Right lung (tissue), 5 donors: ENCODE measurements around the gene TST. TPM values are rescaled to one million over a fixed set of nuclear protein-coding genes. Genes with fewer than 3 reads are reported as not detected.

Experiments
- polyA plus RNA-seq, 5 donors: library from polyadenylated mRNA; unstranded; fragments of 120-200 nt; gene quantifications; one replicate each; pipeline versions ENCODE4 v1.2.1 to v1.2.3, GENCODE V29; 2013; ENCODE audit warnings: inconsistent platforms in 1 of 5, low replicate concordance in 1 of 5; ENCODE audit not compliant: insufficient read length in 5 of 5, insufficient read depth in 1 of 5

TST gene
- polyA plus RNA-seq, 5 donors, result 13.8 to 31.4 (median 17.4) TPM

Other genes starting within 250 kb of the TST start
- gene IFT27, start 243.3 kb downstream of the TST start, polyA plus RNA-seq, result 10 to 100 TPM; 42.4 to 52.2 (median 50.1) TPM
- gene PVALB, start 202.4 kb downstream of the TST start, polyA plus RNA-seq, result 1 to 10 TPM in 1 of 5 donors, under 1 TPM in 1, not detected in 3; 0.55 to 1.0 TPM
- 1 to 10 TPM; 2.7 to 5.0 (median 3.6) TPM for gene NCF4, start 158.4 kb downstream of the TST start, polyA plus RNA-seq
- gene CSF2RB, start 105.8 kb downstream of the TST start, polyA plus RNA-seq, result 1 to 10 TPM; 2.7 to 4.1 (median 3.6) TPM
- gene MPST, start 295 bp upstream of the TST start, polyA plus RNA-seq, result 10 to 100 TPM; 33.7 to 82.8 (median 47.3) TPM
- gene KCTD17, start 32.3 kb upstream of the TST start, polyA plus RNA-seq, result 10 to 100 TPM; 24.5 to 38.0 (median 27.3) TPM
- under 1 TPM; 0.36 to 0.79 (median 0.61) TPM for gene TMPRSS6, start 90.3 kb upstream of the TST start, polyA plus RNA-seq
- 1 to 10 TPM; 1.9 to 3.2 (median 2.3) TPM for gene IL2RB, start 130.5 kb upstream of the TST start, polyA plus RNA-seq
- gene C1QTNF6, start 168.8 kb upstream of the TST start, polyA plus RNA-seq, result 10 to 100 TPM; 24.5 to 25.0 (median 24.9) TPM
- gene SSTR3, start 193.0 kb upstream of the TST start, polyA plus RNA-seq, result under 1 TPM; 0.05 to 0.10 (median 0.08) TPM
- gene RAC2, start 224.8 kb upstream of the TST start, polyA plus RNA-seq, result 10 to 100 TPM in 2 of 5 donors, 1 to 10 TPM in 3; 6.7 to 11.6 (median 8.1) TPM